ENCODE measurements around the gene UBE2J2. TPM values are rescaled to one million over a fixed set of nuclear protein-coding genes. Genes with fewer than 3 reads are reported as not detected.

Gene UBE2J2
- total RNA-seq, 1 donor from 2014 or later, result 71.9 TPM

DNA sequence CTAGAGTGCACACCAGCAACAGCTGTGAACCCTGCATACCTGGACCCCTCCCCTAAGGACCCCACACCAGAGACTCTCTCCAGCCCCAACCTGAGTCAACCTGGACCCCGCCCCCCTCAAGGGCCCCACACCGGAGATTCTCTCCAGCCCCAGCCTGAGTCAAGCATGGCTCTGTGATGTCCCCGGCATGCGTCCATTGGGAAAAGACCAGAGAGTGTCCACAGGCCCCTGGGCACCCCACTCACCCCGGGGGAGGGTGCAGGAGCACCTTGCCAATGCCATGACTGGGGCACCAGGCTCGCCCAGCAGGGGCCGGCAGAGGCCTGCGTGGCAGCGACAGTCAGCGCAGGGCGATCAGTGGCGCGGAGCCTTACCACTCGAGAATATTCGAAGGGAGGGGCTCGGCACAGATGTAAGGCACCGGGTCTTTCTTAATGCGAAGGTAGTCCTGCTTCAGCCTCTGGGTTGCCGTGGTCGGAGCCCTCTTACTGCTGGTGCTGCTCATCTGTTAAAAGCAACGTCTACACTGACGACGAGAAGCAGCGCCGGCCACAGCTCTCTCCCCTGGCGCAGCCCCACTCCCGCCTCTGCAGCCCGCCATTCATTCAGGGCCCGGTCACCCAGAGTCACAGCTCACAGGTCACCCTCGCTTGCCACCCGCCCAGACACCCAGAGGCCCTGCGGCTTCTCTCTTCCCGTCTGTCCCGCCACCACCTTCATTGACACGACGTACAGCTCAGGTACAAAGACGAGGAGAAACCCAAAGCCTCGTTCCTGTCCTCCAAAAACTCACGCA is 6.0 kb downstream of the UBE2J2 start:
- TF ChIP-seq, protein P1, sequence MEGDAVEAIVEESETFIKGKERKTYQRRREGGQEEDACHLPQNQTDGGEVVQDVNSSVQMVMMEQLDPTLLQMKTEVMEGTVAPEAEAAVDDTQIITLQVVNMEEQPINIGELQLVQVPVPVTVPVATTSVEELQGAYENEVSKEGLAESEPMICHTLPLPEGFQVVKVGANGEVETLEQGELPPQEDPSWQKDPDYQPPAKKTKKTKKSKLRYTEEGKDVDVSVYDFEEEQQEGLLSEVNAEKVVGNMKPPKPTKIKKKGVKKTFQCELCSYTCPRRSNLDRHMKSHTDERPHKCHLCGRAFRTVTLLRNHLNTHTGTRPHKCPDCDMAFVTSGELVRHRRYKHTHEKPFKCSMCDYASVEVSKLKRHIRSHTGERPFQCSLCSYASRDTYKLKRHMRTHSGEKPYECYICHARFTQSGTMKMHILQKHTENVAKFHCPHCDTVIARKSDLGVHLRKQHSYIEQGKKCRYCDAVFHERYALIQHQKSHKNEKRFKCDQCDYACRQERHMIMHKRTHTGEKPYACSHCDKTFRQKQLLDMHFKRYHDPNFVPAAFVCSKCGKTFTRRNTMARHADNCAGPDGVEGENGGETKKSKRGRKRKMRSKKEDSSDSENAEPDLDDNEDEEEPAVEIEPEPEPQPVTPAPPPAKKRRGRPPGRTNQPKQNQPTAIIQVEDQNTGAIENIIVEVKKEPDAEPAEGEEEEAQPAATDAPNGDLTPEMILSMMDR (IDR thresholded peaks at IDR 0.05; ENCODE audit: unreplicated experiment), result no peak
- DNase-seq (ENCODE audit: low spot score), result no peak
- no peak overlapping the region for H3K4me3 Mint-ChIP-seq (ENCODE audit: unreplicated experiment)
- H3K36me3 Mint-ChIP-seq (ENCODE audit: low read depth, unreplicated experiment), result peaks cover 36% of the 10 kb centered on the region
- H3K27me3 Mint-ChIP-seq (ENCODE audit: unreplicated experiment), result peaks cover 15% of the 10 kb centered on the region
- H3K4me1 Mint-ChIP-seq (ENCODE audit: unreplicated experiment), result peaks cover 27% of the 10 kb centered on the region
- H3K27ac Mint-ChIP-seq (ENCODE audit: unreplicated experiment), result peak overlapping the region; percentile 57
- H3K9me3 Mint-ChIP-seq (ENCODE audit: unreplicated experiment), result no peaks in the 10 kb centered on the region

DNA sequence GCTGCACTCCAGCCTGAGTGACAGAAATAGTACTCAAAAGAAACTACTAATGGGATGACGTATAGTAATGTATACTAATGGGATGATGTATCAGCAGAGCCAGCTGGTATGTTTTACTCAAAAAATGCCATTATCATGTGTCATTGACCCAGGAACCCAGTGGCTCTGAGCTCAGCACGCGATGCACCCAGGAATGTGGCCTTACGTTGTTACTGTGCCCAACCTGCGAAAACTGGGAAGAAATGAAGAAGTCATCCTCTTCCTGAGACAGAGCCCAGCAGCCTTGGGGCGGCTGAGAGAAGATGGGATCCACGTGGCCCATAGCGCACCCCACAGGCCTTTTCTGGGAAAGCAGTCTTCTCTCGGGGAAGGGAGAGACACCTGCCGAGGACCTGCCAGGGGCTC is 8.8 kb downstream of the UBE2J2 start:
- Mint-ChIP-seq H3K27me3 (ENCODE audit: unreplicated experiment) (peaks cover 3% of the 10 kb centered on the region), H3K4me3 (ENCODE audit: unreplicated experiment) (peak overlapping the region; percentile 42), H3K36me3 (ENCODE audit: low read depth, unreplicated experiment) (peaks cover 39% of the 10 kb centered on the region), H3K9me3 (ENCODE audit: unreplicated experiment) (no peaks in the 10 kb centered on the region), H3K4me1 (ENCODE audit: unreplicated experiment) (peaks cover 7% of the 10 kb centered on the region), H3K27ac (ENCODE audit: unreplicated experiment) (no peak overlapping the region)
- DNase-seq (ENCODE audit: low spot score), result no peak
- TF ChIP-seq, protein P1 (IDR thresholded peaks at IDR 0.05; ENCODE audit: unreplicated experiment), result no peak

- H3K9me3 Mint-ChIP-seq (ENCODE audit: unreplicated experiment), result no peaks in the 10 kb centered on the region
- peaks cover 5% of the 10 kb centered on the region for H3K27me3 Mint-ChIP-seq (ENCODE audit: unreplicated experiment)
- no peak overlapping the region for H3K27ac Mint-ChIP-seq (ENCODE audit: unreplicated experiment)
- TF ChIP-seq, protein P1 (IDR thresholded peaks at IDR 0.05; ENCODE audit: unreplicated experiment), result no peak
- no peak for DNase-seq (ENCODE audit: low spot score)
- H3K36me3 Mint-ChIP-seq (ENCODE audit: low read depth, unreplicated experiment), result peaks cover 43% of the 10 kb centered on the region
- peaks cover 5% of the 10 kb centered on the region for H3K4me1 Mint-ChIP-seq (ENCODE audit: unreplicated experiment)
- H3K4me3 Mint-ChIP-seq (ENCODE audit: unreplicated experiment), result no peak overlapping the region
Observed at GRCh38 chr1:1264026-1264425, 9.6 kb downstream of the UBE2J2 start.

- no peak overlapping the region for H3K27ac Mint-ChIP-seq (ENCODE audit: unreplicated experiment)
- peaks cover 45% of the 10 kb centered on the region for H3K36me3 Mint-ChIP-seq (ENCODE audit: low read depth, unreplicated experiment)
- no peaks in the 10 kb centered on the region for H3K9me3 Mint-ChIP-seq (ENCODE audit: unreplicated experiment)
- no peak overlapping the region for H3K4me3 Mint-ChIP-seq (ENCODE audit: unreplicated experiment)
- H3K27me3 Mint-ChIP-seq (ENCODE audit: unreplicated experiment), result peaks cover 6% of the 10 kb centered on the region
- TF ChIP-seq, protein P1 (IDR thresholded peaks at IDR 0.05; ENCODE audit: unreplicated experiment), result no peak
- DNase-seq (ENCODE audit: low spot score), result no peak
- H3K4me1 Mint-ChIP-seq (ENCODE audit: unreplicated experiment), result peaks cover 5% of the 10 kb centered on the region
Observed at GRCh38 chr1:1262758-1263157, 10.9 kb downstream of the UBE2J2 start.

DNA sequence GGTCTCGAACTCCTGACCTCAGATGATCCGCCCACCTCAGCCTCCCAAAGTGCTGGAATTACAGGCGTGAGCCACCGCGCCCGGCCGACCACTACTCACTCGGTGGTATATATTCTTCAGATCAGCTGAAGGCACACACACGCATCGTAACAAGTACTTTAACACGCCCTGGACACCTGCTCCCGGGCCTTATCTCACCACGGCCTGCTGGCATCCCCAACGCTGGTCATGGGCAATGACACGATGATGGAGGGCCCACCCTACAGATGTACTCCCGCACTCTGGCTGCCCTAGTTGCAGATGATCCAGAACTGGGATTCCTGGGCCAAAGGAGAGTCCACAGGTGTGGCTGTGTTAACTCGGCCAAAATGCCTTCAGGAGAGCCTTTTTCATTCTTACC is 11.6 kb downstream of the UBE2J2 start:
- peaks cover 5% of the 10 kb centered on the region for H3K4me1 Mint-ChIP-seq (ENCODE audit: unreplicated experiment)
- no peak for DNase-seq (ENCODE audit: low spot score)
- TF ChIP-seq, protein P1 (IDR thresholded peaks at IDR 0.05; ENCODE audit: unreplicated experiment), result no peak
- no peak overlapping the region for H3K27ac Mint-ChIP-seq (ENCODE audit: unreplicated experiment)
- H3K9me3 Mint-ChIP-seq (ENCODE audit: unreplicated experiment), result no peaks in the 10 kb centered on the region
- peaks cover 6% of the 10 kb centered on the region for H3K27me3 Mint-ChIP-seq (ENCODE audit: unreplicated experiment)
- peaks cover 45% of the 10 kb centered on the region for H3K36me3 Mint-ChIP-seq (ENCODE audit: low read depth, unreplicated experiment)
- no peak overlapping the region for H3K4me3 Mint-ChIP-seq (ENCODE audit: unreplicated experiment)

All from endothelial cell (in vitro differentiated cells).